SU-DHL-6 (cell line): Measurements from ENCODE around the gene RNF40.

ENCODE experiments used
- H2AFZ ChIP-seq: fragments of 200-600 bp; sonication (generic); 2 replicates; pipeline ENCODE4 v1.6.1; 2014; ENCODE audit warnings: low read depth, mild to moderate bottlenecking, moderate library complexity, mixed read lengths, antibody characterized with exemption, low read length; ENCODE audit not compliant: severe bottlenecking
- H3F3A ChIP-seq: fragments of 200-600 bp; shearing (Covaris generic); 2 replicates; pipeline ENCODE4 v1.6.0; 2016; ENCODE audit warnings: antibody characterized with exemption, mild to moderate bottlenecking; ENCODE audit not compliant: insufficient read depth
- H3K27ac ChIP-seq: fragments of 200-600 bp; sonication (generic); 2 replicates; pipeline ENCODE4 v1.5.1; 2016; ENCODE audit warnings: low read depth, mild to moderate bottlenecking, low read length, moderate library complexity, mixed read lengths
- H3K27me3 ChIP-seq: fragments of 200-600 bp; sonication (generic), shearing (Covaris generic); 2 replicates; pipeline ENCODE4 v1.6.0; 2014; ENCODE audit warnings: mild to moderate bottlenecking, low read length
- H3K36me3 ChIP-seq: fragments of 200-600 bp; sonication (generic); 2 replicates; pipeline ENCODE4 v1.6.1; 2014; ENCODE audit warnings: mild to moderate bottlenecking, low read length, mixed read lengths
- H3K4me2 ChIP-seq: fragments of 300-600, 200-600 bp; shearing (Covaris generic), sonication (generic); 2 replicates; pipeline ENCODE4 v1.6.0; 2014; ENCODE audit warnings: low read length, low read depth, mild to moderate bottlenecking; ENCODE audit not compliant: poor library complexity, severe bottlenecking
- H3K4me3 ChIP-seq: fragments of 200-600 bp; sonication (generic); 2 replicates; pipeline ENCODE4 v1.5.1; 2014; ENCODE audit warnings: antibody characterized with exemption, low read length, mild to moderate bottlenecking, mixed read lengths; ENCODE audit not compliant: insufficient read depth, poor library complexity, severe bottlenecking
- H3K79me2 ChIP-seq: fragments of 200-600 bp; sonication (generic); 2 replicates; pipeline ENCODE4 v1.6.1; 2014; ENCODE audit warnings: mild to moderate bottlenecking, low read length, moderate library complexity; ENCODE audit not compliant: insufficient read depth
- H3K9ac ChIP-seq: fragments of 200-600 bp; sonication (generic); 2 replicates; pipeline ENCODE4 v1.7.0; 2014; ENCODE audit warnings: mild to moderate bottlenecking, low read length
- H3K9me2 ChIP-seq: fragments of 200-600 bp; sonication (generic); replicated peaks from 2 replicates; pipeline ENCODE4 v1.6.1; 2014; ENCODE audit warnings: low read length; ENCODE audit not compliant: insufficient read depth
- H3K9me3 ChIP-seq: fragments of 200-600 bp; sonication (generic); 2 replicates; pipeline ENCODE4 v1.6.1; 2014; ENCODE audit warnings: low read length, mixed read lengths; ENCODE audit not compliant: insufficient read depth
- H4K20me1 ChIP-seq: fragments of 200-600 bp; sonication (generic); 2 replicates; pipeline ENCODE4 v1.6.1; 2014; ENCODE audit warnings: low read depth, mild to moderate bottlenecking, antibody characterized with exemption, low read length, moderate library complexity, mixed read lengths
- CTCF ChIP-seq: fragments of 200-600 bp; sonication (generic); IDR thresholded peaks from one replicate; pipeline ENCODE4 v1.5.1; 2017; ENCODE audit warnings: antibody characterized with exemption, mild to moderate bottlenecking, low read length, moderate library complexity; ENCODE audit not compliant: insufficient read depth, poor library complexity, severe bottlenecking
- EZH2phosphoT487 ChIP-seq: fragments of 200-600 bp; sonication (generic), shearing (Covaris generic); conservative IDR thresholded peaks from 2 replicates; pipeline ENCODE4 v1.6.1; 2018; ENCODE audit warnings: mild to moderate bottlenecking, antibody characterized with exemption, low read length, moderate library complexity, mixed read lengths

The RNF40 gene

GRCh38 chr16:30784215-30784614 lies 22.1 kb downstream of the RNF40 start:
- no peaks in the 10 kb centered on the region for H4K20me1 ChIP-seq
- H3K27ac ChIP-seq: no peak overlapping the region

GRCh38 chr16:30785126-30786106 lies 23.3 kb downstream of the RNF40 start:
- Histone ChIP-seq H3K9me2 (no peaks in the 10 kb centered on the region), H3K36me3 (no peaks in the 10 kb centered on the region), H3F3A (no peaks in the 10 kb centered on the region), H3K9me3 (no peaks in the 10 kb centered on the region), H3K4me3 (no peak overlapping the region), H2AFZ (no peak overlapping the region), H3K79me2 (no peaks in the 10 kb centered on the region), H3K4me2 (no peak overlapping the region), H3K27me3 (no peaks in the 10 kb centered on the region), H3K9ac (no peak overlapping the region), H4K20me1 (no peaks in the 10 kb centered on the region), H3K27ac (no peak overlapping the region)
- TF ChIP-seq EZH2phosphoT487 (no peak), CTCF (no peak)

More at GRCh38 chr16:30784215-30784614, 22.1 kb downstream of the RNF40 start:
- TF ChIP-seq CTCF (no peak), EZH2phosphoT487 (no peak)
- no peak overlapping the region for H3K9ac ChIP-seq
- no peaks in the 10 kb centered on the region for H3K36me3 ChIP-seq
- no peaks in the 10 kb centered on the region for H3F3A ChIP-seq
- no peak overlapping the region for H3K4me2 ChIP-seq
- no peak overlapping the region for H3K4me3 ChIP-seq
- H2AFZ ChIP-seq: no peak overlapping the region
- H3K9me2 ChIP-seq: no peaks in the 10 kb centered on the region
- no peaks in the 10 kb centered on the region for H3K27me3 ChIP-seq
- H3K9me3 ChIP-seq: no peaks in the 10 kb centered on the region
- no peaks in the 10 kb centered on the region for H3K79me2 ChIP-seq

GRCh38 chr16:30786115-30786935 lies 24.2 kb downstream of the RNF40 start:
- no peaks in the 10 kb centered on the region for H4K20me1 ChIP-seq
- no peaks in the 10 kb centered on the region for H3F3A ChIP-seq
- H3K27ac ChIP-seq: no peak overlapping the region
- no peak overlapping the region for H3K9ac ChIP-seq
- H3K9me3 ChIP-seq: no peaks in the 10 kb centered on the region
- H3K4me3 ChIP-seq: no peak overlapping the region
- TF ChIP-seq CTCF (no peak), EZH2phosphoT487 (no peak)
- H2AFZ ChIP-seq: no peak overlapping the region
- H3K27me3 ChIP-seq: no peaks in the 10 kb centered on the region
- no peaks in the 10 kb centered on the region for H3K79me2 ChIP-seq
- no peak overlapping the region for H3K4me2 ChIP-seq
- H3K36me3 ChIP-seq: no peaks in the 10 kb centered on the region
- H3K9me2 ChIP-seq: no peaks in the 10 kb centered on the region
